Sigmoid colon (tissue), 4 donors: Measurements from ENCODE around the gene GPR55.

Experiments
- CTCF ChIP-seq, 4 experiments: fragments of 450-650 bp in 3 of 4; fragments of 200-600 bp in 1 of 4; IDR thresholded peaks; one replicate each; pipeline ENCODE4 v1.5.1; 2016 to 2019; ENCODE audit warnings: antibody characterized with exemption in 4 of 4, mild to moderate bottlenecking in 3 of 4, moderate library complexity in 2 of 4
- EP300 ChIP-seq, 4 donors: sonication (generic); formaldehyde crosslinking; IDR thresholded peaks; one replicate each; pipeline ENCODE4 v1.6.1; 2017; ENCODE audit warnings: antibody characterized with exemption in 4 of 4
- POLR2A ChIP-seq, 2 donors: fragments of 450-650 bp; IDR thresholded peaks; one replicate each; pipeline ENCODE4 v1.6.1; 2016; ENCODE audit warnings: antibody characterized with exemption in 2 of 2, mild to moderate bottlenecking in 2 of 2, moderate library complexity in 2 of 2
- POLR2AphosphoS5 ChIP-seq, 4 donors: sonication (generic); formaldehyde crosslinking; IDR thresholded peaks; one replicate each; pipeline ENCODE4 v1.6.1; 2017; ENCODE audit warnings: antibody characterized with exemption in 4 of 4

GRCh38 chr2:230910546-230911177 lies 14.4 kb downstream of the GPR55 start:
- no peak for TF ChIP-seq CTCF (IDR thresholded peaks at IDR 0.05)
- TF ChIP-seq POLR2A (IDR thresholded peaks at IDR 0.05) = no peak
- TF ChIP-seq POLR2AphosphoS5 (IDR thresholded peaks at IDR 0.05) = no peak
- TF ChIP-seq EP300 (IDR thresholded peaks at IDR 0.05) = no peak
